ENCODE measurements around the gene VSTM2B.

DNA sequence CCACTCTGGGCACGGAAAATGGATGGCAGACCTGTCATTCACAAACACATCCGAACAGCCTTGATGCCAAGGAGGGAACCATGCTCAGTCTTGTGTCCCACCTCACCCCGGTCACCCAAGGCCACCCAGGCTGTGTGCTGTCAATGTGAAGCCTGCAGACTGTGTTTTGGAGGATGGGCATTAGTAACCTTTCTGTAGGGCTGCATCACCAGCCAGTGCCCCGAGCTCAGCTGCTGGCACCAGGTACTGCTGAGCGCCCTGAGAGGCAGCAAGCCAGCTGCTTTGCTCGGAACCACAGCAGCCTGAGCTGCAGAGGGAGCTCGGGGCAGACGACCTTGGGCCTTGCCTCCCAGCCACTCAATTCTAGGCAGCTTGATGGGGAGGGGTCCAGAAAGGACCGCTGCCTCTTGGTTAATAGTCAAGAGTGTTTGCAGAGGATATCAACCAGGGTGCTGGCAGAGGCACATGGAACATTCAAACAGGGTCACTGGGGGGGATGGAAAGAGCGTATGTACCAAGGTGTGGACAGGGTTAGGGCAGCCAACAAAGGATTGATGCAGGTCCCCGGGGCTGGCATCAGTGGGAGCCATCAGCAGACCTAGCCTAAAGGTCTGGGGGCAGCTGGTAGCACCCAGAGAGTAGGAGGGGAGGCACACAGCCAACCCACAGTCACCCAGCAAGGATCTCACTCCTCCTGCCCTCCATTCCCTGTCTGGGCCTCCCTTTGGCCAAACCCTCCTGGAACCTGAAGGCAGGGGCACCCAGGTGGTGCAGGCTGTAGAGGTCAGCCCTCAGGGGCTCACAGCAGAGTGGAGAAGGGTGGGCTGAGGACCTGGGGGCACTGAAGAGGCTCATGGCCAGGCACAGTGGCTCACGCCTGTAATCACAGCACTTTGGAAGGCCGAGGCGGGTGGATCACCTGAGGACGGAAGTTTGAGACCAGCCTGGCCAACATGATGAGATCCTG, 8.1 kb downstream of the VSTM2B start:
- TF ChIP-seq TOX (CRISPR knock-in tag; IDR thresholded peaks at IDR 0.05; ENCODE audit: borderline replicate concordance) (no peak), GLIS3 (CRISPR knock-in tag; IDR thresholded peaks at IDR 0.05) (no peak), ESRRG (CRISPR knock-in tag; IDR thresholded peaks at IDR 0.05) (no peak)
- TF ChIP-seq, protein P1, sequence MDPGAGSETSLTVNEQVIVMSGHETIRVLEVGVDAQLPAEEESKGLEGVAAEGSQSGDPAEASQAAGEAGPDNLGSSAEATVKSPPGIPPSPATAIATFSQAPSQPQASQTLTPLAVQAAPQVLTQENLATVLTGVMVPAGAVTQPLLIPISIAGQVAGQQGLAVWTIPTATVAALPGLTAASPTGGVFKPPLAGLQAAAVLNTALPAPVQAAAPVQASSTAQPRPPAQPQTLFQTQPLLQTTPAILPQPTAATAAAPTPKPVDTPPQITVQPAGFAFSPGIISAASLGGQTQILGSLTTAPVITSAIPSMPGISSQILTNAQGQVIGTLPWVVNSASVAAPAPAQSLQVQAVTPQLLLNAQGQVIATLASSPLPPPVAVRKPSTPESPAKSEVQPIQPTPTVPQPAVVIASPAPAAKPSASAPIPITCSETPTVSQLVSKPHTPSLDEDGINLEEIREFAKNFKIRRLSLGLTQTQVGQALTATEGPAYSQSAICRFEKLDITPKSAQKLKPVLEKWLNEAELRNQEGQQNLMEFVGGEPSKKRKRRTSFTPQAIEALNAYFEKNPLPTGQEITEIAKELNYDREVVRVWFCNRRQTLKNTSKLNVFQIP (CRISPR knock-in tag; IDR thresholded peaks at IDR 0.05; ENCODE audit: borderline replicate concordance, low read depth) = no peak
- TF ChIP-seq, protein P2, sequence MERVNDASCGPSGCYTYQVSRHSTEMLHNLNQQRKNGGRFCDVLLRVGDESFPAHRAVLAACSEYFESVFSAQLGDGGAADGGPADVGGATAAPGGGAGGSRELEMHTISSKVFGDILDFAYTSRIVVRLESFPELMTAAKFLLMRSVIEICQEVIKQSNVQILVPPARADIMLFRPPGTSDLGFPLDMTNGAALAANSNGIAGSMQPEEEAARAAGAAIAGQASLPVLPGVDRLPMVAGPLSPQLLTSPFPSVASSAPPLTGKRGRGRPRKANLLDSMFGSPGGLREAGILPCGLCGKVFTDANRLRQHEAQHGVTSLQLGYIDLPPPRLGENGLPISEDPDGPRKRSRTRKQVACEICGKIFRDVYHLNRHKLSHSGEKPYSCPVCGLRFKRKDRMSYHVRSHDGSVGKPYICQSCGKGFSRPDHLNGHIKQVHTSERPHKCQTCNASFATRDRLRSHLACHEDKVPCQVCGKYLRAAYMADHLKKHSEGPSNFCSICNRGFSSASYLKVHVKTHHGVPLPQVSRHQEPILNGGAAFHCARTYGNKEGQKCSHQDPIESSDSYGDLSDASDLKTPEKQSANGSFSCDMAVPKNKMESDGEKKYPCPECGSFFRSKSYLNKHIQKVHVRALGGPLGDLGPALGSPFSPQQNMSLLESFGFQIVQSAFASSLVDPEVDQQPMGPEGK (CRISPR knock-in tag; IDR thresholded peaks at IDR 0.05; ENCODE audit: borderline replicate concordance) = no peak
- TF ChIP-seq, protein P3, sequence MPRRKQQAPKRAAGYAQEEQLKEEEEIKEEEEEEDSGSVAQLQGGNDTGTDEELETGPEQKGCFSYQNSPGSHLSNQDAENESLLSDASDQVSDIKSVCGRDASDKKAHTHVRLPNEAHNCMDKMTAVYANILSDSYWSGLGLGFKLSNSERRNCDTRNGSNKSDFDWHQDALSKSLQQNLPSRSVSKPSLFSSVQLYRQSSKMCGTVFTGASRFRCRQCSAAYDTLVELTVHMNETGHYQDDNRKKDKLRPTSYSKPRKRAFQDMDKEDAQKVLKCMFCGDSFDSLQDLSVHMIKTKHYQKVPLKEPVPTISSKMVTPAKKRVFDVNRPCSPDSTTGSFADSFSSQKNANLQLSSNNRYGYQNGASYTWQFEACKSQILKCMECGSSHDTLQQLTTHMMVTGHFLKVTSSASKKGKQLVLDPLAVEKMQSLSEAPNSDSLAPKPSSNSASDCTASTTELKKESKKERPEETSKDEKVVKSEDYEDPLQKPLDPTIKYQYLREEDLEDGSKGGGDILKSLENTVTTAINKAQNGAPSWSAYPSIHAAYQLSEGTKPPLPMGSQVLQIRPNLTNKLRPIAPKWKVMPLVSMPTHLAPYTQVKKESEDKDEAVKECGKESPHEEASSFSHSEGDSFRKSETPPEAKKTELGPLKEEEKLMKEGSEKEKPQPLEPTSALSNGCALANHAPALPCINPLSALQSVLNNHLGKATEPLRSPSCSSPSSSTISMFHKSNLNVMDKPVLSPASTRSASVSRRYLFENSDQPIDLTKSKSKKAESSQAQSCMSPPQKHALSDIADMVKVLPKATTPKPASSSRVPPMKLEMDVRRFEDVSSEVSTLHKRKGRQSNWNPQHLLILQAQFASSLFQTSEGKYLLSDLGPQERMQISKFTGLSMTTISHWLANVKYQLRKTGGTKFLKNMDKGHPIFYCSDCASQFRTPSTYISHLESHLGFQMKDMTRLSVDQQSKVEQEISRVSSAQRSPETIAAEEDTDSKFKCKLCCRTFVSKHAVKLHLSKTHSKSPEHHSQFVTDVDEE (CRISPR knock-in tag; IDR thresholded peaks at IDR 0.05) = no peak

Data from SK-N-SH treated with all-trans-retinoic acid at 6 μM for 48 hours (cell line).